Endothelial cell (in vitro differentiated cells): Measurements from ENCODE around the gene MXI1. TPM values are rescaled to one million over a fixed set of nuclear protein-coding genes. Genes with fewer than 3 reads are reported as not detected.

ENCODE experiments used
- DNase-seq: peaks from one replicate; pipeline ENCODE4 v3.0.0; 2021; ENCODE audit warnings: low spot score
- H3K27ac Mint-ChIP-seq: one replicate; pipeline ENCODE4 v1.8.0; 2021; ENCODE audit warnings: mixed read lengths, inconsistent platforms; ENCODE audit not compliant: unreplicated experiment
- H3K27me3 Mint-ChIP-seq: one replicate; pipeline ENCODE4 v1.8.0; 2021; ENCODE audit warnings: mild to moderate bottlenecking, moderate library complexity, mixed read lengths, inconsistent platforms; ENCODE audit not compliant: unreplicated experiment
- H3K36me3 Mint-ChIP-seq: one replicate; pipeline ENCODE4 v1.8.0; 2021; ENCODE audit warnings: mild to moderate bottlenecking, low read depth, mixed read lengths, inconsistent platforms; ENCODE audit not compliant: unreplicated experiment
- H3K4me1 Mint-ChIP-seq: one replicate; pipeline ENCODE4 v1.8.0; 2021; ENCODE audit warnings: mild to moderate bottlenecking, mixed read lengths, inconsistent platforms; ENCODE audit not compliant: unreplicated experiment
- H3K4me3 Mint-ChIP-seq: one replicate; pipeline ENCODE4 v1.8.0; 2021; ENCODE audit warnings: mild to moderate bottlenecking, mixed read lengths, inconsistent platforms; ENCODE audit not compliant: unreplicated experiment
- H3K9me3 Mint-ChIP-seq: one replicate; pipeline ENCODE4 v1.8.0; 2021; ENCODE audit warnings: mixed read lengths, inconsistent platforms; ENCODE audit not compliant: unreplicated experiment
- CTCF ChIP-seq: fragments of 200-600 bp; sonication (generic); IDR thresholded peaks from one replicate; pipeline ENCODE4 v1.5.0; 2021; ENCODE audit warnings: antibody characterized with exemption; ENCODE audit not compliant: unreplicated experiment
- total RNA-seq: library from RNA; stranded (reverse); fragmentation: NEBNext Ultra II Directional; extraction: Animal tissue kit (Norgen Biotek cat#: 25700); gene quantifications from one replicate; pipeline ENCODE4 v1.2.1, GENCODE V29; 2021; ENCODE audit not compliant: unreplicated experiment

Gene MXI1
- total RNA-seq, 1 donor from 2014 or later: 10.3 TPM

GRCh38 chr10:110258542-110258941 lies 51.1 kb downstream of the MXI1 start:
- TF ChIP-seq CTCF: no peak
- no peak overlapping the region for H3K4me3 Mint-ChIP-seq
- H3K36me3 Mint-ChIP-seq: no peaks in the 10 kb centered on the region
- DNase-seq: no peak
- H3K27ac Mint-ChIP-seq: no peak overlapping the region
- no peaks in the 10 kb centered on the region for H3K27me3 Mint-ChIP-seq
- H3K4me1 Mint-ChIP-seq: no peaks in the 10 kb centered on the region
- no peaks in the 10 kb centered on the region for H3K9me3 Mint-ChIP-seq

DNA sequence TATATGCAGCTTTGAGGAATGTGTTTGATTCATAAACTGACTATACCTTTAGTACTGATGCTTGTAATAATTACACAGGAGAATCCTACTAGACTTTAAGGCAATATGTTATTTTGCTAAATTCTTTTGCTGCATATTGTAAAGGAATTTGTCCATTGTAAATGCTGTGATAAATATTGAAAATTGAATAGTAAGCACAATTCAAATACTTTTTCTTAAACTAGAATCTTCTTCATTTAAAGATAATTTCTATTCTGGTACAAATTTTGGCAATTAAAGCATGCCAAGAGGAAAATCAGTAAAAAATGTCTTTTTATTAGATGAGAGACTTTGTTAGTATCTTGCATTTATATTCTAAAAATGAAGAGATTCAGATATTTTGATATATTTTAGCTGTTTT lies 51.9 kb downstream of the MXI1 start:
- Mint-ChIP-seq H3K27ac (no peak overlapping the region), H3K36me3 (no peaks in the 10 kb centered on the region), H3K27me3 (no peaks in the 10 kb centered on the region), H3K9me3 (no peaks in the 10 kb centered on the region), H3K4me3 (no peak overlapping the region), H3K4me1 (no peaks in the 10 kb centered on the region)
- DNase-seq: no peak
- TF ChIP-seq CTCF: no peak

- TF ChIP-seq CTCF: no peak
Observed at GRCh38 chr10:110260746-110261477, 53.5 kb downstream of the MXI1 start.

GRCh38 chr10:110263164-110263563 lies 55.8 kb downstream of the MXI1 start:
- H3K4me3 Mint-ChIP-seq: no peak overlapping the region
- no peak for DNase-seq
- no peaks in the 10 kb centered on the region for H3K9me3 Mint-ChIP-seq
- H3K4me1 Mint-ChIP-seq: peaks cover 3% of the 10 kb centered on the region
- no peaks in the 10 kb centered on the region for H3K27me3 Mint-ChIP-seq
- H3K36me3 Mint-ChIP-seq: no peaks in the 10 kb centered on the region
- no peak overlapping the region for H3K27ac Mint-ChIP-seq
- no peak for TF ChIP-seq CTCF

More at GRCh38 chr10:110260746-110261477, 53.5 kb downstream of the MXI1 start:
- DNase-seq: no peak
- H3K27me3 Mint-ChIP-seq: no peaks in the 10 kb centered on the region
- no peak overlapping the region for H3K27ac Mint-ChIP-seq
- no peaks in the 10 kb centered on the region for H3K9me3 Mint-ChIP-seq
- no peaks in the 10 kb centered on the region for H3K36me3 Mint-ChIP-seq
- peaks cover 3% of the 10 kb centered on the region for H3K4me1 Mint-ChIP-seq
- H3K4me3 Mint-ChIP-seq: no peak overlapping the region

DNA sequence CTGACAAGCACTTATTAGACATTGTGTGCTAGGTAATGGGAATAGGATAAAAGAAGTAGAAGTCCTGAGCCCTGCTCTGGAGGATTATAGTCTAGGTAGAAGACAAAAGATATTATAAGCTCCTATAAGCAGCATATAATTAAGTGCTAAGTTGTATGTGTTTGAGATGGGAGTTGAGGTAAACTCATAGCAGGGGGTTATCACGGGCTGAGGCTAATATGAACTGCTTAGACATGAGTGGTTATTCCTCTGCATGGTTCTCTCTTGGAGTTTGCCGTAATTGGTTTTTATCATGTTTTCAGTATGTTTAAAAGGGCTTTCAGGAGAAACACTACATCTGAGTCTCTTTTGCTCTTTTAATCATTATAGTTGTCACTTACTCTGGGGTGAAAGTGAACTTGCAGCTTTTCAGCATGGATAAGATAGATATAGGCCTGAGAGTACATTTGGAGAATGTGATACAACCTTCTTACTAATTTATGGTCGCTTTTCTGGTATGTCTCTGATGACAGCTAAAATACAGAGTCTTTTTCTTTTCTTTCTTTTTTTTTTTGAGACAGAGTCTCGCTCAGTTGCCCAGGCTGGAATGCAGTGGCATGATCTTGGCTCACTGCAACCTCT lies 58.3 kb downstream of the MXI1 start:
- DNase-seq: no peak
- Mint-ChIP-seq H3K27ac (no peak overlapping the region), H3K9me3 (no peaks in the 10 kb centered on the region), H3K4me3 (no peak overlapping the region), H3K36me3 (no peaks in the 10 kb centered on the region), H3K27me3 (no peaks in the 10 kb centered on the region), H3K4me1 (peaks cover 3% of the 10 kb centered on the region)
- TF ChIP-seq CTCF: no peak
